Activated naive CD4-positive, alpha-beta T cell (primary cell): ENCODE results near the gene CATSPER4.

ENCODE experiments used
- DNase-seq, 4 experiments: peaks; one replicate each; lab custom pipeline; 2025; lab: John Stamatoyannopoulos, UW

CATSPER4 gene

DNA sequence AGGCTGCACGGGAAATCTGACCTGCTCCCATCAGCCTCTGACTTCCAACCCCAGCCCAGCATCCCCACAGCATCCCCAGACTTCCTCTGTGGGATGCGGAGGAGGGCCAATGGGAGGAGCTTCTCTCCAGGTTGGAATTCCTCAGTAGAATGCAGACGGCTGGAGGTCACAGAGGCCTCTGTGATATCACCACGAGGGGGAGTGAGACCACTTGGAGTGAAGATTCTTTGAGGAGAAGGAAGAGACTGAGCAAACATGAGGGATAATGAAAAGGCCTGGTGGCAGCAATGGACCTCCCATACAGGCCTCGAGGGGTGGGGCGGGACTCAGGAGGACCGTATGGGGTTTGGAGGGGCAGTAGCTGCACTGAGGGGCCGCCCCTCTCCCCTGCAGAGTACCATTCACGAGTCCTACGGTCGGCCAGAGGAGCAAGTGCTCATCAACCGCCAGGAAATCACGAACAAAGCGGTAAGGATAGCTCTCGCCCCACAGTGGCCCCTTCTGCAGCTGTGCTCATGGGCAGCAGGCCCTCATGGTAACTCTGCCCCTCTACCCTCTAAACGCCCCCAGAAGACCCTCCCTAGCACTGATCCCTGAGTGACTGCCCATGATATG lies at the start of gene CATSPER4:
Gene CATSPER4, plus strand, starts transcription at position 230 of the 615 bp plus-strand sequence. Its CDS starts 26 bp downstream, at position 256.
- DNase-seq, result no peak

DNA sequence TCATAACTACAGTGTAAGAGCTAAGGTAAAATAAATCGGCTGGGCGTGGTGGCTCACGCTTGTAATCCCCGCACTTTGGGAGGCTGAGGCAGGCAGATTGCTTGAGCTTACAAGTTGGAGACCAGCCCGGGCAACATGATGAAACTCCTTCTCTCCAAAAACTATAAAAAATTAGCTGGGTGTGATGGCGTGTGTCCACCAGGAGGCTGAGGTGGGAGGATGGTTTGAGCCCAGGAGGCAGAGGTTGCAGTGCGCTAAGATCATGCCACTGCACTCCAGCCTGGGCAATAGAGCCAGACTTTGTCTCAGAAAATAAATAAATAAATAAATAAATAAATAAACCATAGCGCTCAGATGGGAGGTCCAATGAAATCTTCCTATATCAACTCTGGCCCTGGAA lies 48.2 kb upstream of the CATSPER4 start:
- no peak for DNase-seq

DNA sequence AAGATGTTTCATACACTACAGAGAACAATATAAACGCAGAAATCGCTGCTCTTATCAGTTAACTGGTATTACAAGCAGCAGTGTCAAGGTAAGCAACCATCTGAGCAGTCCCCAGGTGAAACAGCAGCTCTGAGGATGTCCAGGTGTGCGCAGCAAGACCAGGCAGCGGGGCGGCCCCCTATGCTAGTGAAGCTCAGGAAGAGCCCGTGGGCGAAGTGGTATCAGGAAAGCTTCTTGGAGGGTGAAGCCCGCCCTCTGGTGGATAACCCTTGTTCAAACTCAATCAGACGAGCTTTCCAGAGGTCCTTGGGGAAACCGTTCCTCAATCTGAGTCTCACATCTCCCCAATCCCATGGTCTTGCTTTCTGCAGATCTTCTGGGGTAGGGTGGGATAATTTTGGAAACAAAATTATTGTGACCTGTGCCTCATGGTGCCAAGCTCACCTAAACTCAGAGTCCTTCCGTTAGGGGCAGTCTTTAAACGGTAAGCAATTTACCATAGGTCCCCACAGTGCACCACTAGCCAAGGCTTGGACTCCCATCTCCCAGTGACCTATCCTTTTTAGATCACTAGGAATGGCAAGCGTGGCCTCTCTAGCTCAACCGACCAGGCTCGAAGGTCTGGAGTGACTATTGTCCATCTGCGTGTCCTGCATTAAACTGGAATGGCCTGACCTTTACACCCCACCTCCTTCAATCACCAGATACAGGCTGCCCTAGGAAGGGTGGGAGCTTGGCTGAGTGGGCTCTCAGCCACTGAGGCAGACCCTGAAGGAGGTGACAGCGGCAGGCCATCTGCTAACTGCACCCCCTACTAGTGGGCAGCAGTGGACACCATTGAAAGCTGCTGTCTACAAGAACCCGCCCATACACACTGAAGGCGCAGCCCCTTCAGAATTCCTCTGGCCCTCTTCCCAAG lies 45.1 kb upstream of the CATSPER4 start:
- peak in 3 of 4 experiments; percentile 41 to 65 (median 42) for DNase-seq

DNA sequence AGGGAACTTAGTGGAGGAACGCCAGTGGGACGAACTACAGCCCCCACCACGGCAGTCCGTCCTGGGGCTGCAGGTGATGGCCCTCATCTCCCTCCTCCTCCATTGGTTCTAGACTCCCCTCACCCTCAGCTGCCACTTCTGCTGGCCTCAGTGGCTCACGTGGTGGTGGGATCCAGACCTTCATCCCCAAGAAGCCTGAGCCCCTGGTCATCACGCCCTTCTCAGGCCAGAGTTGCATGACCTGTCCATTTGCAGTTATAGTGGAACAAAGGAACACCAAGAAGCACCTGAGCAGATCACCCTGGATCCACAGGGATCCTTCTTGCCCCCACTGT lies 44.5 kb upstream of the CATSPER4 start:
- DNase-seq, result no peak

DNA sequence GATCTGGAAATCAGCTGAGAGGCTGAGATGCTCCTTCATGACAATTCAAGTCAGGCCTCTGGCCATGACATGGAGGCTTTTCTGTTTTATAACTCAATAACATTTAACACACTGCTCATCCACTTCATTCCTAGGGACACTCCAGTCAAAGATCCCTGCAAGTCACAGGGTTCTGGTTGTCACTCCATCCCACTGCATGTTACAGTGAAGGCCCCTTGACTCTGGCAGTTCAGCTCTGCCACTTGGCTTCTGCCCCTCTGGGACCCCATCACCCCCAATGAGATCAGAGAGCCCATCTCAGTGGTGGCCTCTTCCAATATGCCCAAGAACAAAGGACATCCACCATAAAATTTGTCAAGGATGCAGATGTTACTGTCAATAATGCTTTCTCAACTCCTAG lies 41.5 kb upstream of the CATSPER4 start:
- no peak for DNase-seq

DNA sequence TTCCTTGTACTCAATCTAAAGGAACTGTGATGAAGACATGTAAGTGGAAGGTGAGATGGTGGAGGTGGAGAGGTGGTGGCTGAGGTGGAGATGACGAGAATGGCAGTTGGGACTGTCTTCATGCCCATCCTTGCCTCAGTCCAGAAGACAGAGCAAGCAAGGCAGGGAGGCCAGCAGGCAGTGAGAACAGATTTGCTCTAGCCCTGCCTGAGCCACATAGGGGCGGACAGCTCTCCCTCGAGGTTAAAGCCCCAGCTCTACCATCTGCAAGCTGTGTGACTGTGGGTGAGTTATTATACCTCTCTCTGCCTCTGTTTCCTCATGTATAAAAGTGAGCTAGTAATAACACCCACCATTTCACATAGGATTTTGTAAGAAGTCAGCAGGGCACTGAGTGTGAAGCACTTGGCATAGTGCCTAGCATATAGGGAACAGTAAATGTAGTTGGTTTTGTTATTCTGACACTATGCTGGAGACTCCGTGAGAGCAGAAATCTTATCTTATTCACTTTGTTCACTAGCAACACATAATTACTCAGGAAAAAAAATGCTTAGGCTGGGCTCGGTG lies 36.4 kb upstream of the CATSPER4 start:
- DNase-seq, result no peak

DNA sequence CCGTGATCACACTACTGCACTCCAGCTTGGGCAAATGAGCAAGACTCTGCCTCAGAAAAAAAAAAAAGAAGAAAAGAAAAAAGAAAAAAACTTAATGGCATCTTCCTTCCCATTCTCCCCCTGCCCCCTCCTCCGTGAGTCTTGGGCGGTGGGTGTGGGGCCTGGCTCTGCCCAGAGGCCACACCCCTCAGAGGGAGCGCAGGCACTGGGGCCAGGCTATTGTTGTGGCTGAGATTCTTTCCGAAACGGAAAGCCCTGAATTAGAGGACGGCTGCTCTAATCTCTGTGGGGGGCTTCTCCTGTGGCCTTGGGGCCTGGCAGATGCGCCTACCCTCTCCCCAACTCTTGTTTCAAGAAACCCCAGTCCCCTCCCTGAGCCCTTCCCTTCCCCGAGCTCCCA lies 35.7 kb upstream of the CATSPER4 start:
- no peak for DNase-seq

DNA sequence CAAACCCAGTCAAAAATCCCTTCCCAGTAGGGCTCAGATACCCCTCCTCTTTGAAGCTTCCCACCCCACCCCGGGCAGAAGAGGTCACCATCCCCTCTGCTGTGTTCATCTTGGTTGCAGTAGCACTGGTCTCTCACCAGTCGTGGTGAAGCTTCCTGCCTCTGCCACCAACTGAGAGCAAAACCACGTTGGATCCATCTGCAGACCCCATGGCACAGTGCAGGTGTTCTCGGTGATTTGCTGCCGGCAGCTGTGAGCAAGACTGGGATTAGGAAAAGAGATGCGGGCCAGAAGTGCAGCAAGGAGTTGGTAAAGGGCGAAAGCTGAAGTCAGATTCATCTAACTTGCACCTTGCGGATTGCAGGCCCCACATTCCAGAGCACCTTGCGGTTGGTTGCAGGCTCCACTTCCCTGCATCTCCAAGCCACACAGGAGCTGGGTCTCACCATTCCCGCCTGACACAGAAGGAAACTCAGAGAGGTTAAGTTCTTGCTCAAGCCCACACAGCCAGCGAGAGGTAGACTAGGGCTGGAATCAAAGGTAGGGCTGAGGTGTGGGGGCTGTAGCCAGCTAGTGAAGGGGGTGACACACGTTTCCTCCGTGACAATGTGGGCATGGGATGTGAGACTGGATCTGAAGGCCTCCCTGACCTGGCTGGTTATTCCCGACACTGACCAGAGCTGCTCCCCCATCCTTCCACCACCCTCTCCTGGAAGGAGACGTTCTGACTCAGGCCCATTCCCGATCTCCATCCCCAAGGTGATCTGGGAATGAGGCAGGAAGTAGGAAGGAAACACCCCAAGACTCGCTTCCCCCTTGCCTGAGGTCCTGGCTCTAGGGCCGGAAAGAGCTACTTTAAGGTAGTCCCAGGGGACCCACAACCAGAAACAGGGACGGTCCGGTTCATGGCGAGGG lies 34.8 kb upstream of the CATSPER4 start:
- DNase-seq, result no peak

DNA sequence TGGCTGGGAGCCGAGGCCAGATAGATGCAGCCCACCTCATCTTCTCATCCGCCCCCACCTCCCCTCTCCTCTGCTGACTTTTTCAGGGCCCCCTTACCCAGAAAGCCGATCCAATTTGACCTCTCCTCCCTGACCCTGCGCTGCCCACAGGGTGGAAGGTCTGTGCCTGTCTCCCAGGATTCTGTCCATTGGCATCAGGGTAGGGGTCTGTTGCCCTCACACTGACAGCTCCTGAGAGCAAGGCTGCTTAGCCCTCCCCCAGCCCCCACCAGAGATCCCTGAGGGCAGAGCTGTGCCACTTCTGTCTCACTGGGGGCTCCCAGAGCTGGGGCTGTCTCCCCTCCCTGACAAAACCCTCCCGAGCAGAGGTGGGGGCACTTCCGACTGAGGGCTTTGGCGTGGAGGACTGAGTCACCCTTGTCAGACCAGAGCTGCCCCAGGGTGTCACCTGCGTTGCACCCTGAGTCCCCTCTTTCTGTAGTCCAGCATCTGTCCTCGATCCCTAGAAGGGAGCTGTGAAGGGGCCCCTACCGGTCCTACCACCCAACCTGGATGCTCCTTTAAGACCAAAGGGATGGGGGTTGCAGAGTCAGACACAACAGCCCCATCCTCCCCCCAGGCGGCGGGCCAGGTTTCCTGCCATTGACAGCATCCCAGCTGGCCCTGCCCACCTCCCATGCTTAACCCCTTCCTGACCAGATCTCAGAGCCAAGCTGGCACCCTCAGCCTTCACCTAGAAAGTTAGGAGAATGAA lies 33.9 kb upstream of the CATSPER4 start:
- peak in 1 of 4 experiments; percentile 11 for DNase-seq

DNA sequence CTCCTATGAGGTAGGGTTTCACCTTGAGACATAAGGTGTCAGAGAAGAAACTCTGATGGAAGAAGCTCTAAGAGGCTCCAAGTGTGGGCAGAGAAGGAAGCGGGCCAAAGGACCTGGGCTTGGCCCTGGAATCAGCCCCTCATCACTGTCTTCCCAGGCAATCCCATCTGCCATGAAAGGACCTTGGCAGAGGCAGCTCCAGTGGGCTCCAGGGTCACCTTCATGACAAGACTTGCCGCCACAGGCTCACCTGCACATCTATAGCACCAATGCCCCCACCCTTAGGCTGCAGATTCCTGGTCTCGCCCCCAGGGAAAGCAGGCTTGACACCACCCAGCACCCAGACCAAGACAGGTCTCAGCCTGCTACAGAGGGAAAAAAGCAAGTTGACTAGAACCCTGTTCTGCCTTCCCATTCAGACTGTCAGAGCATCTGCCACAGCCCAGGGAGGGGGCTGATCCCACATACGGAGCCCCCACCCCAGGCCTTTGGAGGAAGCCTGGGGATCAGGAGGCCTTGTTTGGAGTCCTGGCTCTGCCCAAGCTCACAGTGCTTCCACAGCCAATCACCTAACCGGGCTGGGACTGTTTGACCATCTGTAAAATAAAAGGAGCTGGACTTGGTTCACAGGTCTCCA lies 32.0 kb upstream of the CATSPER4 start:
- DNase-seq, result no peak

DNA sequence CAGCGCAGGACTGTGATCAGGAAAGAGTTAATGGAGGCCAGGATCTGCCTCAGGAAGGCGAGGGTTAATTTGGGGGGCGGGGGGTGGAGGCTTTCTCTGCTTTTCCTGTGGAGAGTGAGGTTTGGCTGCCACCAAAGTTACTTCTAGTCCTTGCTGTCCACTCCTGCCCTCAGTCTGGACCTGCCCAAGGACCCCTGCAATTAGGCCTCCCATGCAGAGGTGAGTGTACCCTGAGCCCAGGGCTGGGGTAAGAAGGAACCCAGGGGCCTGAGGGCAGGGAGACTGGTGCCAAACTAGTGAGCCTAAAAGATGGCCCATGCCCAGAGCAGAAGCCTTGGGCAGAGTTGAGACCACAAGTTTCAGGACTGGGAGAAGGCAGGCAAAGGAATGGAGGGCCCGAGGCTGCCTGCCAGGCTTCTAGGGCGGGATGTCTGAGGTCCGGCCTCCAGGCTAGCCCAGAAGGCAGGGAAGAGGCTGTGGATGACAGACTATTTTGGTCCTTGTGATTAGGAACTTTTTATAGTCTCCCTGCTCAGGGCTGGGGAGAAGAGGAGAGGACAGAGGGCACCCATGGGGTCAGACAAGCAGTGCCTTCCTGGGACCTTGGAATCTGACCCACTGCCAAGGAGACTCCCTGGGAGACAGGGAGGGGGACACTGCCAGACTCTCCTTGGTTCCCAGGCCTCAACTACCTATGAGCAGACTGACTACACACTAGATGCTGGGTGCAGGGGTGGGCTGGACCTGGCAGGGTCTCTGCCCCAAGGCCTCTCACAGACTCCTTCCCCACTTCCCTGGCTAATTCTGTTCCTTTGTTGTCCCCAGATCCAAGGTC lies 31.3 kb upstream of the CATSPER4 start, which contains the start of gene FAM110D:
Gene FAM110D, plus strand, starts transcription at position 172 of the 835 bp plus-strand sequence. CDS start 2,213 bp downstream, outside the sequence.
- DNase-seq, result no peak

DNA sequence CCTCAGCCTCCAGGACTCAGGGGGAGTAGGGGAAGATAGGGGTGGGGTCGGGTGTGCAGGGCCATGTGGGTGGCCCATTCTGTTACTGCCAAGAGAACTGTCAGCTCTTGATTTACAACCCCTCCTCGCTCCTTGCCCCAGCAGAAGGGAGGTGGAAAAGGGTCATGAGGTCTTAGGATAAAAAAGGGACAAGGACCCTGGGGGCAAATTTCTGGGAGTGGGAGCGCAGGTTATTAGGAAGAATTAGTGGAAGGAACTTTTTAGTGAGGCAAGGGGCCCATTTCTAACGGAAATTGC lies 30.7 kb upstream of the CATSPER4 start:
- DNase-seq, result no peak

DNA sequence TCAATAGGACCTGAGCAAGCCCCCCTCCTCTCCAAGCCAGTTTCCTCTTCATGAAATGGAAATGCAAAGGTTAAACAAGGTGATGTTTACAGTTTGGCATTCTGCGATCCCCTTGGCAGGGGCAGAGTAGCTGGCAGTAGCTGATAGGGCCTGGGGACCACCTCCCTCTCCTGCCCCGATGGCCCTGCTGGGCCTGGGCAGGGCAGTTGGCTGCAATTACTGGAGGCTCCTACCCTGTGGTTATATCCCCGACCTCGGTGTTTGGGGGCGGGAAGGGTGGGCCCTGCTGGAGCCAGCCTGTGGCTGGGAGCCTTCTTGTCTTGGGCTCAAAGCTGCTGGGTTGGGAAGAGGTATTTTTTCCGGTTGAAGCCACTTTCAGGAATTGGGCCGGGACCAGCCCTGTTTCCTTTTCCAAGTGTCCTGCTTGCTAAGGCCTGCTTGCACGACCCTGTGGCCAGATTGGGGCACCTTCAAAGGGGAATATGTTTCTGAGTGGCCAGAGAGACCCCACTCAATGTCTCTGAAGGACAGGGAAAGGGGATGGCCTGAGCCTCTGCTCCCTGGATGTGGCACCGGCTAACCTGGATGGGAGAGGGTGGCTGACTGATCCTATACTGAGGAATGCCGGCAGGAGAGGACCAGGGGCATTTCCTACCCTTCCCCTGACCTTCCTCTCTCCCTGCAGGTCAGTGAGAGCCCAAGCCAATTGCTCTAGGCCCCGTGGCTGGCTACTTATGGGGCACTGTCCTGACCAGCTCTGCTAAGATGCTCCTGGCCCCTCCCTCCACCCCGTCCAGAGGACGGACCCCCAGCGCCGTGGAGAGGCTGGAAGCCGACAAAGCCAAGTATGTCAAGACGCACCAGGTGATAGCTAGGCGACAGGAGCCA lies 29.6 kb upstream of the CATSPER4 start:
- DNase-seq, result no peak

DNA sequence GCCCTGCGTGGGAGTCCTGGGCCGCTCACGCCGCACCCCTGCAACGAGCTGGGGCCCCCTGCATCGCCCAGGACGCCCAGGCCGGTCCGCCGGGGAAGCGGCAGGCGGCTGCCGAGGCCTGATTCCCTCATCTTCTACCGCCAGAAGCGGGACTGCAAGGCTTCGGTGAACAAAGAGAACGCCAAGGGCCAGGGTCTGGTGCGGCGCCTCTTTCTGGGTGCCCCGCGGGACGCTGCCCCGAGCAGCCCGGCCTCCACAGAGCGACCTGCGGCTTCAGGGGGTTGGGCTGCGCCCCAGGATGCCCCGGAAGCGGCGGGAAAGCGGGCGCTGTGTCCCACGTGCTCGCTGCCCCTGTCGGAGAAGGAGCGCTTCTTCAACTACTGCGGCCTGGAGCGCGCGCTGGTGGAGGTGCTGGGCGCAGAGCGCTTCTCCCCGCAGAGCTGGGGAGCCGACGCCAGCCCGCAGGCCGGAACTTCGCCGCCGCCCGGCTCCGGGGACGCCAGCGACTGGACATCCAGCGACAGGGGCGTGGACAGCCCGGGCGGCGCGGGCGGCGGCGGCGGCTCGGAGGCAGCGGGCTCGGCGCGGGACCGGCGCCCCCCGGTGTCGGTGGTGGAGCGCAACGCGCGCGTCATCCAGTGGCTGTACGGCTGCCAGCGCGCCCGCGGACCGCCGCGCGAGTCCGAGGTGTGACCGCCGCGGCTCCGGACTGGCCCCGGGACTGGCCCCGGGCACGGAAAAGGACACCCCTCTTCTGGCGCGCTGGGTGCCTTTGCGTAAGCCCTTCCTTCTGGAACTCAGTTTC lies 28.8 kb upstream of the CATSPER4 start:
- DNase-seq, result peak in 1 of 4 experiments; percentile 32

DNA sequence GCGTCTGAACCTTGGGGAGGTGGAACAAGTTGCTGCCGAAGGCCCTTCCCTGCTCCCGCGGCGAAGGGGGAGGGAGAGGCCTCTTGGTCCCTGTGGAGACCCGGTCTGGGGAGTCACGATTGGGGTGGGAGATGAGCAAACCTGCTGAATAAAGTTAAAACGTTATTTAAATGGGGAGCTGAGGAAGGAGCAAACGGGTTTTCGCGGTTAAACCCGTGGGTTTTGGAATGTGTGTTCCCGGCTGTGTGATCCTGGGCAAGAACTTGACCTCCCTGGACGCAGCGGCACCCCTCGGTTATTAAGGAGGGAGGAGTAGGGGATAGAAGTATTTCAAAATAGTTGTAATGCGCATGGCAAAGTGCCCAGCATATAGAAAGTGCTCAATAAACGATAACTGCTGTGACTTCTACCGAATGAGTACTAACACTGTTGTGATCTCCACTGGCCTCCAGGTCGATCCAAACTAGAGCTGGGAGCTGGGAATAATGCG lies 28.1 kb upstream of the CATSPER4 start:
- DNase-seq, result no peak

DNA sequence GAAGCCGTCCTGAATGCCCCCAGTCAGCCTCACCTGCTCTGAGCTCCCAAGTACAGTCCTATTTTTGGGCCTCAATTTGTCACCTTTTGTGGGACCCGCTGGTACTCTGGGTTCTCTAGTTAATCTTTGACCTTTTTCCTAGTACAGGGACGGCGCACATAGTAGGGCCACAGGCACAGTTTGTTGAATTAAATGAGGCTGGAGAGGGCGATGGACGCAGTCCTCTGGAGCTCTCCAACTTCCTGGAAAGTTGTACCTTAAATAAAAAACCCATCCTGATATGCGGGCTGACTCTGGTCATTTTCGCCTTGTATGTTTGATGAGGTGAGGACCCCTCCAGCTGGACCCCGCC lies 26.7 kb upstream of the CATSPER4 start:
- no peak for DNase-seq

DNA sequence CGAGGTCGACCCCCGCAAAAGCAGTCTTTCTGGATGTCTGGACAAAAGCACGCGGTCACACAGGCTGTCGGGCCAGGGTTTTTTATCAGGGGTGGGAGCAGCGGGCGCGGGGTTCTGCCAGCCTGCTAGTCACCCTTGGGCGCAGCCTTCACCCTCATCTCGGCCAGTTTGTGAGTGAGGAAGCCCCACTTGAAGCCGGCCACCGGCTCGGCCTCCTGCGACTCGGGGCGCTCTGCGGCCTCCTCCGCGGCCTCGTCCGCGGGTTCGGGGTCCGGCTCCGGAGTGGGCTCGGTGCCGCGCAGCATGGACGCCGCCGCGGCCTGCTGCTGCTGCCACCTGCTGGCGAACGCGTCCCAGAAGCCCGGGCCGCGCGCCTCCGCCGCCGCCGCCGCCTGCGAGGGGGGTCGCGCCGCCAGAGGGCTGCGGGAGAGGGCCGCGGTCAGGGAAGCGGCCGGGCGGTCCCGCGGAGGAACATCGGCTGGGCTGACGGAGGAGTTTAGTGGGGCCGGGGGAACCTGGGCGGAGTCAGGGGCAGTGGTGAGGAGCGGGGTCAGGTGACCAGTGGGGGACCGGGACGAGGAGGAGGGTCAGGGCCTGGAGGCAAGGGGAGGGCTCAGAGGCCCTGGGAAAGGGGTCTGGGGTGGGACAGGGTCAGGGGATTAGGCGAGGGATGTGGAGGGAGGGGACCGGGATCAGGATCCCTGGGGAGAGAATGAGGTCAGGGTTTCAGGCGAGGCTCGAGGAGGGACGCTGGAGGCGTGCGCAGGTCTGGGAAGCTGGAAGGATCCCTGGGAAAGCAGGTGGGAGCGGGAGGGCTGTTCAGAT lies 26.2 kb upstream of the CATSPER4 start:
- peak in 2 of 4 experiments; percentile 9 to 52 for DNase-seq
